ENCODE measurements around the gene VAPA. TPM values are rescaled to one million over a fixed set of nuclear protein-coding genes. Genes with fewer than 3 reads are reported as not detected.
"Not testable (repeated sequence)": the region's sequence is repeated elsewhere in the genome, so short reads cannot be mapped to it uniquely, and the experiment has no call there.

VAPA gene
- total and polyA plus RNA-seq, 2 donors (not counting 1 experiment from before 2014, with no cell fraction given) = 47.7 to 109 TPM

GRCh38 chr18:9902264-9902663 lies 11.6 kb upstream of the VAPA start:
- ATAC-seq (ENCODE audit: low read depth); H3K36me3 ChIP-seq (replicated peaks in 1 of 2; ENCODE audit: control extremely low read depth in 1 of 2, control insufficient read depth in 1 of 2, extremely low read depth in 1 of 2, insufficient read depth in 2 of 2, low read length in 1 of 2); H3K4me1 Mint-ChIP-seq; H3K9ac ChIP-seq (ENCODE audit: low read length); H3K27ac Mint-ChIP-seq; H3K4me3 ChIP-seq (ENCODE audit: control extremely low read depth in 1 of 5, extremely low read depth in 1 of 5, insufficient read depth in 1 of 5, low read depth in 2 of 5, low read length in 4 of 5); DNase-seq; intact Hi-C loops (cut with micrococcal nuclease); CTCF ChIA-PET; H3K79me2 ChIP-seq (ENCODE audit: control insufficient read depth, insufficient read depth, low read length); H3K4me3 Mint-ChIP-seq; H3K9me3 Mint-ChIP-seq (ENCODE audit: insufficient read depth); H3K4me1 ChIP-seq (ENCODE audit: control insufficient read depth in 2 of 2, insufficient read depth in 2 of 2, low read length in 2 of 2); H3K9me3 ChIP-seq (ENCODE audit: control extremely low read depth in 1 of 3, control insufficient read depth in 2 of 3, insufficient read depth in 1 of 3, low read length in 2 of 3); H3K4me2 ChIP-seq (replicated peaks; ENCODE audit: low read depth, low read length, poor library complexity, severe bottlenecking); POLR2A ChIA-PET; H3K27ac ChIP-seq (ENCODE audit: low read length in 2 of 2); H2AFZ ChIP-seq (ENCODE audit: insufficient read depth, low read depth, low read length, poor library complexity, severe bottlenecking); H3K27me3 ChIP-seq (replicated peaks in 1 of 4; ENCODE audit: control extremely low read depth in 1 of 4, control insufficient read depth in 3 of 4, insufficient read depth in 4 of 4, low read length in 3 of 4); H4K20me1 ChIP-seq (ENCODE audit: control insufficient read depth, insufficient read depth, low read length, poor library complexity, severe bottlenecking): not testable (repeated sequence)
- H3K27me3 Mint-ChIP-seq = peaks cover 34% of the 10 kb centered on the region
- WGBS (ENCODE audit: insufficient coverage) = 92% methylated on average over 3 of the region's 14 CpGs

- Histone ChIP-seq H3K79me2 (ENCODE audit: control insufficient read depth, insufficient read depth, low read length) (no peaks in the 10 kb centered on the region), H3K36me3 (replicated peaks in 1 of 2; ENCODE audit: control extremely low read depth in 1 of 2, control insufficient read depth in 1 of 2, extremely low read depth in 1 of 2, insufficient read depth in 2 of 2, low read length in 1 of 2) (no peaks in the 10 kb centered on the region), H4K20me1 (ENCODE audit: control insufficient read depth, insufficient read depth, low read length, poor library complexity, severe bottlenecking) (no peaks in the 10 kb centered on the region), H3K9me3 (ENCODE audit: control extremely low read depth in 1 of 3, control insufficient read depth in 2 of 3, insufficient read depth in 1 of 3, low read length in 2 of 3) (no peaks in the 10 kb centered on the region), H3K27me3 (replicated peaks in 1 of 4; ENCODE audit: control extremely low read depth in 1 of 4, control insufficient read depth in 3 of 4, insufficient read depth in 4 of 4, low read length in 3 of 4) (peaks cover 0 to 4% (median 0%) of the 10 kb centered on the region in 4 experiments), H3K4me1 (ENCODE audit: control insufficient read depth in 2 of 2, insufficient read depth in 2 of 2, low read length in 2 of 2) (no peaks in the 10 kb centered on the region), H3K4me2 (replicated peaks; ENCODE audit: low read depth, low read length, poor library complexity, severe bottlenecking) (no peak overlapping the region), H2AFZ (ENCODE audit: insufficient read depth, low read depth, low read length, poor library complexity, severe bottlenecking) (no peak overlapping the region), H3K9ac (ENCODE audit: low read length) (no peak overlapping the region), H3K27ac (ENCODE audit: low read length in 2 of 2) (no peak overlapping the region), H3K4me3 (ENCODE audit: control extremely low read depth in 1 of 5, extremely low read depth in 1 of 5, insufficient read depth in 1 of 5, low read depth in 2 of 5, low read length in 4 of 5) (no peak overlapping the region)
- no peaks in the 10 kb centered on the region for H3K9me3 Mint-ChIP-seq (ENCODE audit: insufficient read depth)
- H3K27me3 Mint-ChIP-seq = peaks cover 35% of the 10 kb centered on the region
- CTCF ChIA-PET = no interaction called here
- no peaks in the 10 kb centered on the region for H3K4me1 Mint-ChIP-seq
- ATAC-seq (ENCODE audit: low read depth) (no peak), DNase-seq (no peak)
- intact Hi-C loops (cut with micrococcal nuclease) = no loop called here
- 97% methylated on average over 9 of the region's 10 CpGs for WGBS (ENCODE audit: insufficient coverage)
- POLR2A ChIA-PET = no interaction called here
- H3K27ac Mint-ChIP-seq = no peak overlapping the region
- no peak overlapping the region for H3K4me3 Mint-ChIP-seq
- TF ChIP-seq EZH2 (IDR thresholded peaks at IDR 0.05; ENCODE audit: borderline replicate concordance, insufficient read depth, low read depth, low read length, poor library complexity, severe bottlenecking) = no peak
- no peak for TF ChIP-seq CTCF (IDR thresholded peaks at IDR 0.05)
Observed at GRCh38 chr18:9902832-9903231, 11.0 kb upstream of the VAPA start.

All from B cell (primary cell).